Tibial nerve (tissue), 4 donors: ENCODE measurements around the gene PTPRM.

Experiments used
- CTCF ChIP-seq, 5 experiments: fragments of 200-600 bp in 3 of 5; fragments of 450-650 bp in 2 of 5; sonication (generic) in 3 of 5; IDR thresholded peaks; one replicate each; pipeline ENCODE4 v1.5.1; 2016 to 2019; ENCODE audit warnings: antibody characterized with exemption in 5 of 5, mild to moderate bottlenecking in 3 of 5, moderate library complexity in 2 of 5
- EP300 ChIP-seq, 2 donors: sonication (generic); formaldehyde crosslinking; IDR thresholded peaks; one replicate each; pipeline ENCODE4 v1.6.1; 2017; ENCODE audit warnings: antibody characterized with exemption in 2 of 2, mild to moderate bottlenecking in 1 of 2
- POLR2A ChIP-seq, 2 donors: fragments of 450-650 bp; IDR thresholded peaks; one replicate each; pipeline ENCODE4 v1.6.1; 2017; ENCODE audit warnings: antibody characterized with exemption in 2 of 2, mild to moderate bottlenecking in 2 of 2, moderate library complexity in 2 of 2

GRCh38 chr18:7779211-7779610, 212.1 kb downstream of the PTPRM start:
- TF ChIP-seq EP300 (IDR thresholded peaks at IDR 0.05) (no peak), POLR2A (IDR thresholded peaks at IDR 0.05) (no peak), CTCF (IDR thresholded peaks at IDR 0.05) (no peak)
